Mesendoderm (in vitro differentiated cells): ENCODE measurements around the gene IQGAP2.
"Not testable (repeated sequence)": the region's sequence is repeated elsewhere in the genome, so short reads cannot be mapped to it uniquely, and the experiment has no call there.

Experiments used
- DNase-seq: peaks from one replicate; pipeline ENCODE4 v3.0.0; 2013
- H2AK5ac ChIP-seq: 2 replicates; pipeline ENCODE4 v1.6.1; 2013; ENCODE audit warnings: low read length, inconsistent platforms
- H2BK120ac ChIP-seq: 2 replicates; pipeline ENCODE4 v1.6.1; 2013; ENCODE audit warnings: low read depth, mild to moderate bottlenecking, low read length, moderate library complexity, mixed read lengths
- H2BK15ac ChIP-seq: replicated peaks from 2 replicates; pipeline ENCODE4 v1.6.1; 2013; ENCODE audit warnings: low read depth, mild to moderate bottlenecking, moderate library complexity
- H2BK5ac ChIP-seq: 2 replicates; pipeline ENCODE4 v1.6.1; 2013; ENCODE audit warnings: low read length, inconsistent platforms
- H3K18ac ChIP-seq: 2 replicates; pipeline ENCODE4 v1.6.1; 2013; ENCODE audit warnings: mild to moderate bottlenecking, low read length, mixed read lengths
- H3K23ac ChIP-seq: one replicate; pipeline ENCODE4 v1.6.1; 2013; ENCODE audit warnings: low read length
- H3K27ac ChIP-seq: 2 replicates; pipeline ENCODE4 v1.5.1; 2013; ENCODE audit warnings: low read depth, mild to moderate bottlenecking, inconsistent platforms, low read length, moderate library complexity
- H3K27me3 ChIP-seq: 2 replicates; pipeline ENCODE4 v1.6.1; 2013; ENCODE audit warnings: low read length, control low read depth, mild to moderate bottlenecking, inconsistent platforms; ENCODE audit not compliant: insufficient read depth, poor library complexity
- H3K36me3 ChIP-seq: 2 replicates; pipeline ENCODE4 v1.6.1; 2013; ENCODE audit warnings: low read length, inconsistent platforms; ENCODE audit not compliant: control insufficient read depth, insufficient read depth
- H3K4ac ChIP-seq: one replicate; pipeline ENCODE4 v1.6.1; 2013; ENCODE audit warnings: low read depth, mild to moderate bottlenecking, low read length, moderate library complexity
- H3K4me1 ChIP-seq: 2 replicates; pipeline ENCODE4 v1.6.1; 2013; ENCODE audit warnings: low read depth, low read length, inconsistent platforms; ENCODE audit not compliant: control insufficient read depth
- H3K4me2 ChIP-seq: 2 replicates; pipeline ENCODE4 v1.6.1; 2013; ENCODE audit warnings: low read length
- H3K4me3 ChIP-seq: 2 replicates; pipeline ENCODE4 v1.5.1; 2013; ENCODE audit warnings: mild to moderate bottlenecking, low read length
- H3K56ac ChIP-seq: one replicate; pipeline ENCODE4 v1.6.1; 2013; ENCODE audit warnings: low read length
- H3K79me1 ChIP-seq: 2 replicates; pipeline ENCODE4 v1.6.1; 2013; ENCODE audit warnings: low read length, inconsistent platforms
- H3K79me2 ChIP-seq: 2 replicates; pipeline ENCODE4 v1.6.1; 2013; ENCODE audit warnings: mild to moderate bottlenecking, low read length; ENCODE audit not compliant: control insufficient read depth, insufficient read depth
- H3K9ac ChIP-seq: 2 replicates; pipeline ENCODE4 v1.6.1; 2013; ENCODE audit warnings: low read length, inconsistent platforms
- H4K5ac ChIP-seq: one replicate; pipeline ENCODE4 v1.6.1; 2013; ENCODE audit warnings: low read length
- H4K8ac ChIP-seq: one replicate; pipeline ENCODE4 v1.6.1; 2013; ENCODE audit warnings: low read depth, mild to moderate bottlenecking, control low read depth, low read length, moderate library complexity
- WGBS: extraction: QIAGEN DNeasy Blood & Tissue Kit; methylation state at CpG from one replicate; pipeline ENCODE4 v1.1.7; 2013; ENCODE audit warnings: low lambda C conversion rate, missing lambda C conversion rate; ENCODE audit not compliant: insufficient coverage; ENCODE audit errors: extremely low coverage; 5-methylcytosine and 5-hydroxymethylcytosine counted together

IQGAP2 gene

DNA sequence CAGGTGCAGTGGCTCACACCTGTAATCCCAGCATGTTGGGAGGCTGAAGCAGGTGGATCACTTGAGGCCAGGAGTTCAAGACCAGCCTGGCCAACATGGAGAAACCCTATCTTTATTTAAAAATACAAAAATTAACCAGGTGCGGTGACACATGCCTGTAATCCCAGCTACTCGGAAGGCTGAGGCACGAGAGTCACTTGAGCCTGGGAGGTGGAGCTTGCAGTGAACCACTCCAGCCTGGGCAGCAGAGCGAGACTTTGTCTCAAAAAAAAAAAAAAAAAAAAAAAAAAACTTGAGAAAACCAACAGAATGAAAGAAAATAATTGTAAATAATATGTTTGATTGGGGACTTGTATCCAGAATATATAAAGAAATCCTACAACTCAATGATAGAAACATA, 277.7 kb downstream of the IQGAP2 start:
- not testable (repeated sequence) for H3K79me2 ChIP-seq, H2BK15ac ChIP-seq, H2AK5ac ChIP-seq, H3K18ac ChIP-seq, H4K8ac ChIP-seq, H3K27me3 ChIP-seq, H3K4me1 ChIP-seq, H3K9ac ChIP-seq, H4K5ac ChIP-seq, H3K4me2 ChIP-seq, DNase-seq, H3K36me3 ChIP-seq, H2BK120ac ChIP-seq, H3K27ac ChIP-seq, H3K23ac ChIP-seq, H3K79me1 ChIP-seq, H3K4me3 ChIP-seq, H3K56ac ChIP-seq, H3K4ac ChIP-seq, H2BK5ac ChIP-seq
- no CpG with 5 or more reads among the region's 4 CpGs for WGBS

GRCh38 chr5:76681287-76681686, 278.2 kb downstream of the IQGAP2 start:
- Histone ChIP-seq H3K18ac (no peak overlapping the region), H3K27me3 (no peaks in the 10 kb centered on the region)
- no peak for DNase-seq

GRCh38 chr5:76682387-76682786, 279.3 kb downstream of the IQGAP2 start:
- Histone ChIP-seq H3K4me2 (no peak overlapping the region), H3K18ac (no peak overlapping the region), H3K56ac (no peak overlapping the region), H2BK5ac (no peak overlapping the region), H2AK5ac (no peak overlapping the region), H3K27me3 (no peaks in the 10 kb centered on the region), H4K8ac (no peak overlapping the region), H3K4ac (no peak overlapping the region), H2BK15ac (no peak overlapping the region), H3K23ac (no peak overlapping the region), H2BK120ac (no peak overlapping the region), H4K5ac (no peak overlapping the region), H3K27ac (no peak overlapping the region), H3K4me1 (no peaks in the 10 kb centered on the region), H3K9ac (no peak overlapping the region), H3K79me2 (no peaks in the 10 kb centered on the region), H3K4me3 (no peak overlapping the region), H3K36me3 (no peaks in the 10 kb centered on the region), H3K79me1 (no peaks in the 10 kb centered on the region)
- no CpG with 5 or more reads among the region's 2 CpGs for WGBS
- no peak for DNase-seq

More at GRCh38 chr5:76681287-76681686, 278.2 kb downstream of the IQGAP2 start:
- Histone ChIP-seq H3K79me2 (no peaks in the 10 kb centered on the region), H2BK5ac (no peak overlapping the region), H2AK5ac (no peak overlapping the region), H3K56ac (no peak overlapping the region), H4K8ac (no peak overlapping the region), H3K4me2 (no peak overlapping the region), H3K4me1 (no peaks in the 10 kb centered on the region), H3K23ac (no peak overlapping the region), H3K4me3 (no peak overlapping the region), H3K27ac (no peak overlapping the region), H3K36me3 (no peaks in the 10 kb centered on the region), H2BK15ac (no peak overlapping the region), H2BK120ac (no peak overlapping the region), H3K9ac (no peak overlapping the region), H3K4ac (no peak overlapping the region), H4K5ac (no peak overlapping the region), H3K79me1 (no peaks in the 10 kb centered on the region)
- no CpG with 5 or more reads among the region's 4 CpGs for WGBS

DNA sequence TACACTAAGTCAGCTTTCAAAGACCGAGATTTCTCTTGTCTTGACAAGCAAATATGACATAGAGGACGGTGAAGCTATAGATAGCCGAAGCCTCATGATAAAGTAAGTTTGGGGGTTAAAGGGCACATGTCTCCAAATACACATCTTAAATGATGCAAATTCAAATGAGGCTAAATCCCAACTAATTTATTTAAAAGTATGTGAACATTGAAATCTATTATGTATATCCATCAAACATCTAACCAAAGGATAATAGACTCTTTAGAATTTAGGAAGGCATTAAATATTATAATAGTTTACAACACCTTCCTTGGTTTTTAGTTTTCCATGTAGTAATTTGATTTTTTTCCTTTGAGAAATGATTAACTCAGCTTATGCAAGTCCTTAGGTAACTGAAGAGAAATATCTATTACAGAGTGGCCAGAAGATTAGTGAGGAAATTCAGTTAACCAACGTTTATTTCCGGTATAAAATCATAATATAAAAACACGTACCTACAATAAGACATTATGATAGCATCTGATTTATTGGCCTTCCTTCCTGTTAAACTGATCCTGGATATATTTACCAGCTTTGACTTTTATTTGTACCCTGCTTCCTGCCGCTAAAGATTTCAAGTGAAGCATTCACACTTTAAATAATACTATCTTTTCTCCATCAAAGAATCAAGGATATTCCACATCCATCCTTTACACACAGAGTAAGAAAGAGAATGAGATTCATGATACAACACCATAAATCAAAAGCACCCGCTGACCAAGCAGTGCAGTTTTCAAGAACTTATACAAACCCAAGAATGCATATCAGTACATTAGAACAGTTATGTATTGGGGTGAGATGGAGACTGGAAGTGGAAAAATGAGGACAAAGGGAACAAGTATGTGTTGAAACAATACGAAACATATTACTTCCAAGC, 281.0 kb downstream of the IQGAP2 start:
- H3K9ac ChIP-seq = no peak overlapping the region
- no peak for DNase-seq
- no peak overlapping the region for H2BK120ac ChIP-seq
- H3K27me3 ChIP-seq = no peaks in the 10 kb centered on the region
- H3K23ac ChIP-seq = no peak overlapping the region
- no peak overlapping the region for H4K5ac ChIP-seq
- no peak overlapping the region for H4K8ac ChIP-seq
- H3K56ac ChIP-seq = no peak overlapping the region
- no CpG with 5 or more reads among the region's 9 CpGs for WGBS
- H3K4me1 ChIP-seq = no peaks in the 10 kb centered on the region
- no peak overlapping the region for H3K18ac ChIP-seq
- no peak overlapping the region for H3K27ac ChIP-seq
- H3K4ac ChIP-seq = no peak overlapping the region
- no peaks in the 10 kb centered on the region for H3K36me3 ChIP-seq
- H2BK5ac ChIP-seq = no peak overlapping the region
- no peak overlapping the region for H2BK15ac ChIP-seq
- no peak overlapping the region for H3K4me3 ChIP-seq
- H3K79me1 ChIP-seq = no peaks in the 10 kb centered on the region
- H2AK5ac ChIP-seq = no peak overlapping the region
- H3K79me2 ChIP-seq = no peaks in the 10 kb centered on the region
- H3K4me2 ChIP-seq = no peak overlapping the region

GRCh38 chr5:76684756-76685519, 281.9 kb downstream of the IQGAP2 start:
- Histone ChIP-seq H3K56ac (no peak overlapping the region), H3K27ac (no peak overlapping the region), H3K27me3 (no peaks in the 10 kb centered on the region), H3K4me2 (no peak overlapping the region), H3K79me2 (no peaks in the 10 kb centered on the region), H3K18ac (no peak overlapping the region), H3K9ac (no peak overlapping the region), H3K4me3 (no peak overlapping the region), H2BK15ac (no peak overlapping the region), H3K23ac (no peak overlapping the region), H4K5ac (no peak overlapping the region), H3K4me1 (no peaks in the 10 kb centered on the region), H3K36me3 (no peaks in the 10 kb centered on the region), H3K79me1 (no peaks in the 10 kb centered on the region), H2AK5ac (no peak overlapping the region), H4K8ac (no peak overlapping the region), H3K4ac (no peak overlapping the region), H2BK5ac (no peak overlapping the region), H2BK120ac (no peak overlapping the region)
- WGBS = no CpG with 5 or more reads among the region's 5 CpGs
- no peak for DNase-seq
